Activated T-cell treated with anti-CD3 and anti-CD28 coated beads for 1 hour (primary cell): ENCODE measurements around the gene IGF1R.
"Not testable (repeated sequence)": the region's sequence is repeated elsewhere in the genome, so short reads cannot be mapped to it uniquely, and the experiment has no call there.

Experiments used
- DNase-seq: peaks from one replicate; pipeline ENCODE4 v3.0.0-alpha.2; 2020; ENCODE audit warnings: low read depth

IGF1R gene

GRCh38 chr15:98998279-98998678 lies 349.9 kb downstream of the IGF1R start:
- no peak for DNase-seq

- no peak for DNase-seq
Observed at GRCh38 chr15:98999233-98999632, 350.9 kb downstream of the IGF1R start.

- no peak for DNase-seq
Observed at GRCh38 chr15:99002226-99002625, 353.9 kb downstream of the IGF1R start.

- not testable (repeated sequence) for DNase-seq
Observed at GRCh38 chr15:99003317-99003716, 355.0 kb downstream of the IGF1R start.

GRCh38 chr15:99004998-99005974 lies 356.9 kb downstream of the IGF1R start:
- not testable (repeated sequence) for DNase-seq

GRCh38 chr15:99006146-99006545 lies 357.8 kb downstream of the IGF1R start:
- no peak for DNase-seq

- no peak for DNase-seq
Observed at GRCh38 chr15:99006904-99007495, 358.7 kb downstream of the IGF1R start.

- no peak for DNase-seq
Observed at GRCh38 chr15:99009741-99010330, 361.5 kb downstream of the IGF1R start.

- DNase-seq = no peak
Observed at GRCh38 chr15:99010768-99011167, 362.4 kb downstream of the IGF1R start.
